DMS53 treated with DMSO at 0.1 percent for 48 hours (cell line): Measurements from ENCODE around the gene RAPGEF6.
"Not testable (repeated sequence)": the region's sequence is repeated elsewhere in the genome, so short reads cannot be mapped to it uniquely, and the experiment has no call there.

Source experiments
- DNase-seq: peaks from one replicate; lab custom pipeline; 2025; ENCODE audit not compliant: unreplicated experiment; lab: John Stamatoyannopoulos, UW

The RAPGEF6 gene

GRCh38 chr5:131610198-131611063 is 24.6 kb downstream of the RAPGEF6 start:
- DNase-seq, result no peak

- no peak for DNase-seq
Observed at GRCh38 chr5:131609774-131610173, 25.3 kb downstream of the RAPGEF6 start.

- no peak for DNase-seq
Observed at GRCh38 chr5:131608597-131608996, 26.4 kb downstream of the RAPGEF6 start.

- no peak for DNase-seq
Observed at GRCh38 chr5:131607903-131608540, 27.0 kb downstream of the RAPGEF6 start.

GRCh38 chr5:131607418-131607817 is 27.6 kb downstream of the RAPGEF6 start:
- DNase-seq, result no peak

GRCh38 chr5:131605086-131605485 is 29.9 kb downstream of the RAPGEF6 start:
- DNase-seq, result no peak

GRCh38 chr5:131595088-131596033 is 39.7 kb downstream of the RAPGEF6 start:
- DNase-seq, result no peak

- DNase-seq, result no peak
Observed at GRCh38 chr5:131593921-131594320, 41.1 kb downstream of the RAPGEF6 start.

GRCh38 chr5:131593436-131593835 is 41.6 kb downstream of the RAPGEF6 start:
- DNase-seq, result not testable (repeated sequence)

GRCh38 chr5:131589510-131590348 is 45.3 kb downstream of the RAPGEF6 start:
- peak; percentile 63 for DNase-seq

GRCh38 chr5:131587541-131587940 is 47.5 kb downstream of the RAPGEF6 start:
- no peak for DNase-seq

GRCh38 chr5:131581702-131582101 is 53.3 kb downstream of the RAPGEF6 start:
- no peak for DNase-seq

GRCh38 chr5:131579917-131580671 is 54.9 kb downstream of the RAPGEF6 start:
- no peak for DNase-seq

GRCh38 chr5:131575660-131576227 is 59.3 kb downstream of the RAPGEF6 start:
- no peak for DNase-seq

GRCh38 chr5:131571669-131572168 is 63.3 kb downstream of the RAPGEF6 start:
- DNase-seq, result no peak

- DNase-seq, result no peak
Observed at GRCh38 chr5:131570757-131571156, 64.3 kb downstream of the RAPGEF6 start.

GRCh38 chr5:131564229-131564652 is 70.8 kb downstream of the RAPGEF6 start:
- no peak for DNase-seq

GRCh38 chr5:131563434-131564228 is 71.4 kb downstream of the RAPGEF6 start:
- DNase-seq, result no peak
